ENCODE results near the gene CDC25C.

CDC25C gene

DNA sequence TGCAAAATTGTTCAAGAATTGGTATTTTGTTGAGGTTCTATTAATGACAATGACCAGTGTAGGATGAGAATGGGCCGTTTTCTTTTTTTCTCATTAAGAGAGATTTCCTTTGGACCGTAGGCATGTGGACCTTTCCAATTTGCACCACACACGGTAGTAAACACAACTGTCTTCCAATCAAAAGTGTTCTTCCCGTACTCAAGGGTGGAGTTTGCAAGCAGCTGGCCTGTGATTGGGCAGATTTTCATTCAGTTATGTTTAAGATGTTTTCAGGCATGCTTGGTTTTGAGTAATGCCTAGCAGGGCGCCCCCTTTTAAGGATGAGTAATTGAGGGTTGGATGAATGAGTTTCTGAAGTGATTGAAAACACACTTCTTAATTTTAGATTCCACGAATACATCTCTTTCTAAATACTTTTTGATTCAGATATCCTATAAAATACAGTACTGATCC lies 23.3 kb upstream of the CDC25C start:
- Histone ChIP-seq H3K9me3 (ENCODE audit: control insufficient read depth in 1 of 2, low read length in 2 of 2) (no peaks in the 10 kb centered on the region), H3K4me3 (ENCODE audit: low read depth in 1 of 2, low read length in 2 of 2) (peak overlapping the region; percentile 76 to 95), H3K27ac (ENCODE audit: low read length) (no peak overlapping the region), H3K27me3 (ENCODE audit: low read depth, low read length) (no peaks in the 10 kb centered on the region), H3K4me1 (ENCODE audit: control insufficient read depth in 1 of 2, insufficient read depth in 2 of 2, low read length in 2 of 2) (peaks cover 14 to 23% of the 10 kb centered on the region in 2 donors), H3K36me3 (ENCODE audit: control insufficient read depth in 1 of 2, insufficient read depth in 2 of 2, low read length in 2 of 2) (peaks cover 0 to 5% of the 10 kb centered on the region in 2 donors)

DNA sequence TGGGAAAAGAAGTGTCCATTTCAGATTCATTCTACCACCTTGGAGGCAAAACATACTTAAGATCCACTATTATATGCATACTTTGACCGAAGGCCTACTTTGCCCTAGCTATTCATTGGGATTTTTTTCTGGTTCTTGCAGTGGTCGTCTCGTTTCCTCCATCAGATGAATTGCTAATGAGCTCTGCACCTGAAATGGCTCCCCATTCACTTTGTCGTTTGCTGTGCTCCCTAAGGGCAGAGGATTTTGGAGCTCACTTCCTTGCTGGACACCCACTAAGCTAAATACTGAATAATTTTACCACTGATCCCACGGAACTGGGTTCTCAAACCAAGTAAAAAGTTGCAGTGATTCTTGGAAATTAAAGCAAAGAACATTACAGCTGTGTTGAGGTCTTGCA lies 22.8 kb upstream of the CDC25C start:
- H3K4me1 ChIP-seq (ENCODE audit: control insufficient read depth in 1 of 2, insufficient read depth in 2 of 2, low read length in 2 of 2), result peaks cover 14 to 23% of the 10 kb centered on the region in 2 donors
- H3K4me3 ChIP-seq (ENCODE audit: low read depth in 1 of 2, low read length in 2 of 2), result peak overlapping the region; percentile 76 to 95
- no peaks in the 10 kb centered on the region for H3K27me3 ChIP-seq (ENCODE audit: low read depth, low read length)
- H3K9me3 ChIP-seq (ENCODE audit: control insufficient read depth in 1 of 2, low read length in 2 of 2), result no peaks in the 10 kb centered on the region
- H3K27ac ChIP-seq (ENCODE audit: low read length), result peak overlapping the region; percentile 92
- peaks cover 0 to 9% of the 10 kb centered on the region in 2 donors for H3K36me3 ChIP-seq (ENCODE audit: control insufficient read depth in 1 of 2, insufficient read depth in 2 of 2, low read length in 2 of 2)

DNA sequence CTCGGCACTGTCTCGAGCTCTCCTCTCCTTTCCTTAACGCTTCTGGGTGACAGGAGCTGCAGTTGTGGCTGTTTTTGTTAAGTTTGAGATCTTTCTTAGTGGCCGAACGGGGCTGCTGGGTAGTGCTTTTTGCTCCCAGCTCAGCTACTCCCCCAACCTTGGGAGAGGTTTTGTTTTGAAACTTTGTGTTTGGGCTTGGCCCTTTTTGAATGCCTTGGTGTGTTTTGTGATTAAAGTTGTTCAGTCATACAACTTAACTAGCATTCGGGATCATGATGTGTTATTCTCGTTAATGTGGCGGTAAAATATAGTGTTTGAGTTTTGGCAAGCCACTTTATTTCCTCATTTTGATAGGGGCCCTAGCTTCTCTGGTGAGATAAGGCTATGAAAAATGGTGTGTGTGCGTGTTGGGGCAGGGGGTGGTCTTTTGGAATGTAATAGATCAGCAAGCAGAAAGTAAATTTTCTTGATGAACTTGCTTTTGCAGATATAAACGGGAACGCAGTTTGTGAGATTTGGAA lies 22.0 kb upstream of the CDC25C start:
- Histone ChIP-seq H3K27ac (ENCODE audit: low read length) (peak overlapping the region; percentile 92), H3K36me3 (ENCODE audit: control insufficient read depth in 1 of 2, insufficient read depth in 2 of 2, low read length in 2 of 2) (peaks cover 3 to 17% of the 10 kb centered on the region in 2 donors), H3K4me3 (ENCODE audit: low read depth in 1 of 2, low read length in 2 of 2) (peak overlapping the region; percentile 76 to 95), H3K4me1 (ENCODE audit: control insufficient read depth in 1 of 2, insufficient read depth in 2 of 2, low read length in 2 of 2) (peaks cover 14 to 23% of the 10 kb centered on the region in 2 donors), H3K27me3 (ENCODE audit: low read depth, low read length) (no peaks in the 10 kb centered on the region), H3K9me3 (ENCODE audit: control insufficient read depth in 1 of 2, low read length in 2 of 2) (no peaks in the 10 kb centered on the region)

DNA sequence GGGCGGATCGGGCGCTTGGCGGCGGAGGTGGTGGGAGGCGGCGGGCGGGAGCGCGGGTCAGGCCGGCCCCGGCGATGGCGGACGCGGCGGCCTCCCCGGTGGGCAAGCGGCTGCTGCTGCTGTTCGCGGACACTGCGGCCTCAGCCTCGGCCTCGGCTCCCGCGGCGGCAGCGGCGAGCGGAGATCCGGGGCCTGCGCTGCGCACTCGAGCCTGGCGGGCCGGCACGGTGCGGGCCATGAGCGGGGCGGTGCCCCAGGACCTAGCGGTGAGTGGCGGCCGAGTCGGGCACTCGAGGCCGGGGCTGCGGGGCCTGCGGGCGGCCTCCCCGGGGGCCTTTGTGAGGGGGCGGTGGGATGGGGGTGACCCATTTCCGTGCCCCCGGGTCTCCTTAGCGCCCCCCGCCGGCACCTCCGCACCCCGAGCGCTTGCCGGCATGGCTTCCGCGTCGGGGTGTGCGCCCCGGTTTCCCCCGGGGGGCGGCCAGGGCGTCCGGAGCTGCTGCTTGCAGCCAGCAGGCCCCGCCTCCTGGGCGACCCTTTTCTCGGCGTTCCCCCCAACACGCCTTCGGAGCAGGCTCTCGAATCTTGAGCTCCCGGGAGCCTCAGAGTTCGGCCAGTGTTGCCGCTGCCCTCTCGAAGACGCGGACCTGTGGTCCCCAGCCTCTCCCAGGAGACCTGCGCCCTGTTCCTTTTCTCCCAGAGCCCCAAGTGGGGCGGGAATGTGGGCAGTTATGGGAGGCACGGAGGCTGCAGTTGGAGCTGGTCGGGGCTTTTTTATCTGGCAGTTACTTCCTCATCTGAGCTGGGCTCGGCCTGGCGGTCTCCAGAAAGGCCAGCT lies 21.3 kb upstream of the CDC25C start:
- peak overlapping the region; percentile 92 for H3K27ac ChIP-seq (ENCODE audit: low read length)
- H3K4me3 ChIP-seq (ENCODE audit: low read depth in 1 of 2, low read length in 2 of 2), result peak overlapping the region; percentile 76 to 95
- no peaks in the 10 kb centered on the region for H3K9me3 ChIP-seq (ENCODE audit: control insufficient read depth in 1 of 2, low read length in 2 of 2)
- H3K27me3 ChIP-seq (ENCODE audit: low read depth, low read length), result no peaks in the 10 kb centered on the region
- peaks cover 10 to 24% of the 10 kb centered on the region in 2 donors for H3K36me3 ChIP-seq (ENCODE audit: control insufficient read depth in 1 of 2, insufficient read depth in 2 of 2, low read length in 2 of 2)
- peaks cover 14 to 23% of the 10 kb centered on the region in 2 donors for H3K4me1 ChIP-seq (ENCODE audit: control insufficient read depth in 1 of 2, insufficient read depth in 2 of 2, low read length in 2 of 2)

DNA sequence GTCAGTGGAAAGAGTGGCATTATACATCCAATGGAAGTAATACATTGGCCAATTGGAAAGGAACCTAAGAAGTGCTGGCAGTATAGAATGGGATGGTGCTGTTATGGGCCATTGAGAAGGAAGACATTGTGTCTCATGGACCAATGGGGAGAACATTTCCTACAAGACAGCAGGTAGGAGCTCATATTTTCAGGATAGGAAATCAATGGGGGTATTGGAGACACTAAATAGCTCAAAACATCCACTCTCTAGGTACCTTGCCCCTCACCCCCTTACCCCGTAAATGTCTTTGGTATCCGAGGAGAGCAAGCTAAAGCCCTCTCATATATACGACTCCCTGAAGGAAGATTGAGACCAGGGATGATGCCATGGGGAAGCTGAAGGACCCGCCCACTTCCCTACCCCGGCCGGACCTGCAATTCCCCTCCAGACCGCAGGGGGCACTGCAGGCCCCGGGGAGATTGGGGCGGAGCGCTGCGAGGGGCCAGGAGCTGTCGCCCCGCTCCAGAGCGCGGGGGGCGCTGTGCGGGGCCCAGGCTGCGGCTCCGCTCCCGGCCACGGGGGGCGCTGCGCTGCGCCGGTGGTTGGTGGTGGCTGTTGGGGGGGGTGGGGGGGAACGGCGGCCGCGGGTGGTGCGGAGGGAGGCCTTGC lies 20.6 kb upstream of the CDC25C start, which contains the start of gene KDM3B:
TSS of gene KDM3B (plus strand) at position 615 of the 651 bp plus-strand sequence. CDS start 111 bp downstream, outside the sequence.
- Histone ChIP-seq H3K4me1 (ENCODE audit: control insufficient read depth in 1 of 2, insufficient read depth in 2 of 2, low read length in 2 of 2) (peaks cover 14 to 23% of the 10 kb centered on the region in 2 donors), H3K36me3 (ENCODE audit: control insufficient read depth in 1 of 2, insufficient read depth in 2 of 2, low read length in 2 of 2) (peaks cover 15 to 31% of the 10 kb centered on the region in 2 donors), H3K4me3 (ENCODE audit: low read depth in 1 of 2, low read length in 2 of 2) (peak within 1 kb of the TSS; percentile 76 to 95), H3K27ac (ENCODE audit: low read length) (peak within 1 kb of the TSS; percentile 92), H3K9me3 (ENCODE audit: control insufficient read depth in 1 of 2, low read length in 2 of 2) (no peaks in the 10 kb centered on the region), H3K27me3 (ENCODE audit: low read depth, low read length) (no peaks in the 10 kb centered on the region)

DNA sequence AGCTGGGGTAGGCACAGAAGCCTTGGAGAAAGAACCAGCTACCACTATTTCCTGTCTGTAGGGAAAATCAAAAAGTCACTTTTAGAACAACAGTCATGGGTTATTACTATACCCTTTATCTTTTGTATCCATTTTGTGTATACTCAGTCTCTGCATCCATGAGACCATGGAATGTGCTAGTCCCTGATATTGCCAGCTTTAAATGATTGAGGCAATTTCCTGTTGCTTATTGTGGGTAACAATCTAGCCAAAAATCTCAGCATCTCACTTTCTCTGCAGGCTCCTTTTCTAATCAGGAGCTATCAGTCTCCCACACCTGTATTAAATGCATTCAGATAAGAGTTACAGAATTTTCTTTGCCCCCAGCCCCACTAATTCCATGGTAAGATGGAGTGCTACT lies 19.9 kb upstream of the CDC25C start:
- H3K27ac ChIP-seq (ENCODE audit: low read length), result no peak overlapping the region
- no peaks in the 10 kb centered on the region for H3K9me3 ChIP-seq (ENCODE audit: control insufficient read depth in 1 of 2, low read length in 2 of 2)
- H3K4me1 ChIP-seq (ENCODE audit: control insufficient read depth in 1 of 2, insufficient read depth in 2 of 2, low read length in 2 of 2), result peaks cover 14 to 23% of the 10 kb centered on the region in 2 donors
- no peaks in the 10 kb centered on the region for H3K27me3 ChIP-seq (ENCODE audit: low read depth, low read length)
- peaks cover 22 to 38% of the 10 kb centered on the region in 2 donors for H3K36me3 ChIP-seq (ENCODE audit: control insufficient read depth in 1 of 2, insufficient read depth in 2 of 2, low read length in 2 of 2)
- no peak overlapping the region for H3K4me3 ChIP-seq (ENCODE audit: low read depth in 1 of 2, low read length in 2 of 2)

DNA sequence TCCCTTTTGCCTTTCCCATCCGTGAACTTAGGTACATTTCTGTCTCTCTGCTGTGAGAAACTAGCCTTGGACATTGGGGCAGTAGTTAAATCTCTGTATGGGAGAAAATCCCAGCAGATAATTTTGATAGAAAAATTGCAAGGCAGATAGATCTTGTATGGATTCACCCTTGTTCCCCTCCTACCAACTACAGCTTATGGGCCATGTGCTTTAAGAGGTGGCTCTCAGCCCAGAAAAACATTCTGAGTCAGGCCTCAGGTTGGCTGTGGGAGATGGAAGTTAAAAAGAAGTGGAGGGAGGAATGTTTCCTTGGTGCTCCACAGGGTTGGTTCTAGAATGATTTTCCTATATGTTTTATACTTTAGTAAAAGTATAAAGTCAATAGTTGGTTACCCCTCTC lies 19.5 kb upstream of the CDC25C start:
- Histone ChIP-seq H3K4me1 (ENCODE audit: control insufficient read depth in 1 of 2, insufficient read depth in 2 of 2, low read length in 2 of 2) (peaks cover 14 to 22% of the 10 kb centered on the region in 2 donors), H3K9me3 (ENCODE audit: control insufficient read depth in 1 of 2, low read length in 2 of 2) (no peaks in the 10 kb centered on the region), H3K27me3 (ENCODE audit: low read depth, low read length) (no peaks in the 10 kb centered on the region), H3K4me3 (ENCODE audit: low read depth in 1 of 2, low read length in 2 of 2) (no peak overlapping the region), H3K36me3 (ENCODE audit: control insufficient read depth in 1 of 2, insufficient read depth in 2 of 2, low read length in 2 of 2) (peaks cover 22 to 43% of the 10 kb centered on the region in 2 donors), H3K27ac (ENCODE audit: low read length) (no peak overlapping the region)

DNA sequence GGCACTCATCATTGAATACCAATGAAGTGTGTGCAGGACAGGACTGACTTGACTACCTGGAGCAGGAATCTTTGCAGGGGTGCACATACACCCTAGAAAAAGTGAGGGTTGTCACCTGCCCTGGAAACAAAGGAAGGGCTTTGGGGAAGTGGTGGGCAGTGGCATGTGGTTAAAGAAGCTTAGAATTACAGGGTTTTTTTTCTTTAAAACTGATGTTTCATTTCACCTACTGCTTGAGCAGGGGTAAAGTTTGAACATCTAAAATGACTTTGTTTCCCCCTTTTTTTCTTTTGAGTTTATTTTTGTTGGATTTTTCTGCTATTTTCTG lies 18.9 kb upstream of the CDC25C start:
- no peak overlapping the region for H3K27ac ChIP-seq (ENCODE audit: low read length)
- no peaks in the 10 kb centered on the region for H3K9me3 ChIP-seq (ENCODE audit: control insufficient read depth in 1 of 2, low read length in 2 of 2)
- no peak overlapping the region for H3K4me3 ChIP-seq (ENCODE audit: low read depth in 1 of 2, low read length in 2 of 2)
- H3K36me3 ChIP-seq (ENCODE audit: control insufficient read depth in 1 of 2, insufficient read depth in 2 of 2, low read length in 2 of 2), result peaks cover 26 to 48% of the 10 kb centered on the region in 2 donors
- H3K4me1 ChIP-seq (ENCODE audit: control insufficient read depth in 1 of 2, insufficient read depth in 2 of 2, low read length in 2 of 2), result peaks cover 14 to 17% of the 10 kb centered on the region in 2 donors
- no peaks in the 10 kb centered on the region for H3K27me3 ChIP-seq (ENCODE audit: low read depth, low read length)

DNA sequence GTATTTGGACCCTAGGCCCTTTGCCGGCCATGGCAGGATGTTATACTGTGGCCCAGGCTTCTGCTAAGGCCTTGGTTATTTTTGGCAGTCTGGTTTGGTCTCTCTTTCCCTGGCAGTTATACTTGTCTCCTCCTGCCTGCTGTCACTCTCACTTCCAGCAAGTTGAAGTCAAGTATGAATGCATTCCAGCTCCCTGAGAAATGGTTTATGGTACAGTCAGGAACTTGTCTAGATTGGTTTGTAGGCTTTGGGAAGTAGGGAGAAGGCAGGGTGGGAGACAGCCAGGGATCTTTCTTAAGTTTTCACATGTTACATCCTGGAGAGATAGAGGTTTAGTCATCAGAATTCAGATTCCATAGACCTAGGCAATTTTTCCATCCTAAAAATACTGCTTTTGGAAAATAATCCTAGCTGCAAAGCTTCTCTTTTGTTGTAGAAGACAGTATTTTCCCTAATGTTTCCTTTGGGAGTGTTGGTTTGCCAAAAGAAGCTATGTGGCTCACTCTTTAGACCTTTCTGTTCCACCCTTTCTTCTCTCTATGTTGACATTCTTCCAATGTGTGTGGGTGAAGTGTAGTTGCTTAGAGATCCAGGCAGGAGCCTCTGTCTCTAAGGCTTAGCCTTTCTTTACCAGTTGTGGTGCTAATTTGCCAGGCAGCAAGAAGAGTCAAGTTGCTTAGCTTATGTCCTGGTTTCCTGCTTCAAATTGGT lies 18.4 kb upstream of the CDC25C start:
- H3K27me3 ChIP-seq (ENCODE audit: low read depth, low read length), result no peaks in the 10 kb centered on the region
- H3K4me1 ChIP-seq (ENCODE audit: control insufficient read depth in 1 of 2, insufficient read depth in 2 of 2, low read length in 2 of 2), result peaks cover 10 to 12% of the 10 kb centered on the region in 2 donors
- peaks cover 27 to 53% of the 10 kb centered on the region in 2 donors for H3K36me3 ChIP-seq (ENCODE audit: control insufficient read depth in 1 of 2, insufficient read depth in 2 of 2, low read length in 2 of 2)
- no peaks in the 10 kb centered on the region for H3K9me3 ChIP-seq (ENCODE audit: control insufficient read depth in 1 of 2, low read length in 2 of 2)
- no peak overlapping the region for H3K4me3 ChIP-seq (ENCODE audit: low read depth in 1 of 2, low read length in 2 of 2)
- H3K27ac ChIP-seq (ENCODE audit: low read length), result no peak overlapping the region

DNA sequence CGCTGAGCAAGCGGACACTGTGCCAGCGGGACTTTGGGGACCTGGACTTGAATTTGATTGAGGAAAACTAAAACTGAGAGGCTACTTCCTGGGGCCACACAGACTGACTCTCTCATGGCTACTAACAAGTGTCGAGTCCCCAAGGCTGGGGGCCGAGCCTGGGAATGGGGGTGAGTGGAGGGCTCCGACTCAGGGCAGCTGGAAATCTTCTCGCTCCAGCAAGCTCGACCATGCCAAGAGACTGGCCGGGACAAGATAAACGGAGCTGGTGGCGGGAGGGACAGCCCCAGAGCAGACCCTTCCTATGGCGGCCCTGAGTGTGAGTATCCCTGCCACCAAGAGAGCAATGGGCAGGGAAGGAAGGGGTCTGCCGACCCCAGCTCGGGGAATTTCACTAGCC lies 15.3 kb upstream of the CDC25C start:
- H3K4me1 ChIP-seq (ENCODE audit: control insufficient read depth in 1 of 2, insufficient read depth in 2 of 2, low read length in 2 of 2), result no peaks in the 10 kb centered on the region
- H3K27me3 ChIP-seq (ENCODE audit: low read depth, low read length), result no peaks in the 10 kb centered on the region
- no peaks in the 10 kb centered on the region for H3K9me3 ChIP-seq (ENCODE audit: control insufficient read depth in 1 of 2, low read length in 2 of 2)
- H3K27ac ChIP-seq (ENCODE audit: low read length), result no peak overlapping the region
- no peak overlapping the region for H3K4me3 ChIP-seq (ENCODE audit: low read depth in 1 of 2, low read length in 2 of 2)
- peaks cover 37 to 67% of the 10 kb centered on the region in 2 donors for H3K36me3 ChIP-seq (ENCODE audit: control insufficient read depth in 1 of 2, insufficient read depth in 2 of 2, low read length in 2 of 2)

Measured in muscle layer of duodenum (tissue), 2 donors.